Prostate gland (tissue), 2 donors: ENCODE results near the gene DCC. TPM values are rescaled to one million over a fixed set of nuclear protein-coding genes. Genes with fewer than 3 reads are reported as not detected.

Source experiments
- DNase-seq: peaks from one replicate; pipeline ENCODE4 v3.0.0-alpha.2; 2019; ENCODE audit warnings: low spot score
- H3K27ac ChIP-seq, 2 donors: fragments of 200-600 bp; sonication (generic); 2 replicates each; pipeline ENCODE4 v1.5.1; 2017 to 2019
- H3K27me3 ChIP-seq: fragments of 200-600 bp; sonication (generic); replicated peaks from 2 replicates; pipeline ENCODE4 v1.5.1; 2019; ENCODE audit not compliant: insufficient read depth
- H3K36me3 ChIP-seq, 2 donors: fragments of 200-600 bp; sonication (generic); 1 replicate in 1 of 2; 2 replicates in 1 of 2; pipeline versions ENCODE4 v1.5.1 to v1.8.1; 2017 to 2019
- H3K4me1 ChIP-seq: fragments of 200-600 bp; sonication (generic); replicated peaks from 2 replicates; pipeline ENCODE4 v1.5.1; 2019
- H3K4me3 ChIP-seq, 2 donors: fragments of 200-600 bp; sonication (generic); 2 replicates each; pipeline ENCODE4 v1.5.1; 2017 to 2019
- H3K9me3 ChIP-seq: fragments of 200-600 bp; sonication (generic); 2 replicates; pipeline ENCODE4 v1.5.1; 2017
- POLR2A ChIP-seq: fragments of 450-650 bp; IDR thresholded peaks from one replicate; pipeline ENCODE4 v1.6.1; 2016; ENCODE audit warnings: antibody characterized with exemption, mild to moderate bottlenecking
- POLR2AphosphoS5 ChIP-seq: sonication (generic); formaldehyde crosslinking; IDR thresholded peaks from one replicate; pipeline ENCODE4 v1.6.1; 2017; ENCODE audit warnings: antibody characterized with exemption
- WGBS: methylation state at CpG from one replicate; pipeline ENCODE4 v1.1.5; 2018; 5-methylcytosine and 5-hydroxymethylcytosine counted together
- intact Hi-C: fragments of 100-400 bp; cut with DNase I; formaldehyde crosslinking; loops from one replicate; pipeline ENCODE4 v1.14.2; 2022
- total RNA-seq, 2 donors: library from RNA; depleted of rRNA; stranded (reverse); fragments of >200 nt; gene quantifications; one replicate each; pipeline ENCODE4 v1.1.0, GENCODE V29; 2016
- TF ChIP-seq, protein P1 (sequence below), 4 experiments: fragments of 200-600 bp in 2 of 4; fragments of 450-650 bp in 2 of 4; sonication (generic) in 2 of 4; IDR thresholded peaks; 1 replicate in 3 of 4; 2 replicates in 1 of 4; pipeline ENCODE4 v1.5.1; 2016 to 2019; ENCODE audit warnings: antibody characterized with exemption in 4 of 4, mild to moderate bottlenecking in 2 of 4, moderate library complexity in 2 of 4

DCC gene
- total RNA-seq, 2 donors from 2014 or later, result 0.55 to 3.7 TPM

- no peak for TF ChIP-seq POLR2A
- TF ChIP-seq, protein P1, sequence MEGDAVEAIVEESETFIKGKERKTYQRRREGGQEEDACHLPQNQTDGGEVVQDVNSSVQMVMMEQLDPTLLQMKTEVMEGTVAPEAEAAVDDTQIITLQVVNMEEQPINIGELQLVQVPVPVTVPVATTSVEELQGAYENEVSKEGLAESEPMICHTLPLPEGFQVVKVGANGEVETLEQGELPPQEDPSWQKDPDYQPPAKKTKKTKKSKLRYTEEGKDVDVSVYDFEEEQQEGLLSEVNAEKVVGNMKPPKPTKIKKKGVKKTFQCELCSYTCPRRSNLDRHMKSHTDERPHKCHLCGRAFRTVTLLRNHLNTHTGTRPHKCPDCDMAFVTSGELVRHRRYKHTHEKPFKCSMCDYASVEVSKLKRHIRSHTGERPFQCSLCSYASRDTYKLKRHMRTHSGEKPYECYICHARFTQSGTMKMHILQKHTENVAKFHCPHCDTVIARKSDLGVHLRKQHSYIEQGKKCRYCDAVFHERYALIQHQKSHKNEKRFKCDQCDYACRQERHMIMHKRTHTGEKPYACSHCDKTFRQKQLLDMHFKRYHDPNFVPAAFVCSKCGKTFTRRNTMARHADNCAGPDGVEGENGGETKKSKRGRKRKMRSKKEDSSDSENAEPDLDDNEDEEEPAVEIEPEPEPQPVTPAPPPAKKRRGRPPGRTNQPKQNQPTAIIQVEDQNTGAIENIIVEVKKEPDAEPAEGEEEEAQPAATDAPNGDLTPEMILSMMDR (IDR thresholded peaks at IDR 0.05), result no peak
- no peak for TF ChIP-seq POLR2AphosphoS5
- Histone ChIP-seq H3K9me3 (no peaks in the 10 kb centered on the region), H3K4me3 (no peak overlapping the region), H3K36me3 (no peaks in the 10 kb centered on the region), H3K27ac (no peak overlapping the region), H3K27me3 (no peaks in the 10 kb centered on the region), H3K4me1 (no peaks in the 10 kb centered on the region)
- DNase-seq, result no peak
- intact Hi-C loops, result no loop called here
- 80% methylated on average over 1 of the region's 1 CpG for WGBS
Measured at GRCh38 chr18:53254265-53254664, 914.3 kb downstream of the DCC start.

DNA sequence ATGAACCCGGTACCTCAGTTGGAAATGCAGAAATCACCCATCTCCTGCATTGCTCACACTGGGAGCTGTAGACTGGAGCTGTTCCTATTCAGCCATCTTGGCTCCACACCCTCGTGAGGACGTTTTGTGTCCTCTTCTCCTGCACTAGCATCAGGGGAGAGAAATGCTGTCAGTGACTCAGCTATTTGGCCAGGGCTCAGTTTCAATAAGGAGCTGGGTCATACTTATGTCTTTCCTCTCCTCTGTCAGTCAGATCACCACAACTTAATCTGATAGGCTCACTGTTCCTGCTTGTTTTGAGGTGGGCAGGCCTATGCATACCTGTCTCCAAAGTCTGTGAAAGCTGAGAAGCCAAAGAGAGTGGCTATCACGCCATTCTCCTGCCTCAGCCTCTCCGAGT is 921.2 kb downstream of the DCC start:
- Histone ChIP-seq H3K9me3 (no peaks in the 10 kb centered on the region), H3K4me1 (no peaks in the 10 kb centered on the region), H3K36me3 (no peaks in the 10 kb centered on the region), H3K27me3 (no peaks in the 10 kb centered on the region), H3K27ac (no peak overlapping the region), H3K4me3 (no peak overlapping the region)
- TF ChIP-seq, protein P1 (IDR thresholded peaks at IDR 0.05), result no peak
- TF ChIP-seq POLR2A, result no peak
- no peak for TF ChIP-seq POLR2AphosphoS5
- DNase-seq, result no peak
- intact Hi-C loops, result no loop called here
- WGBS, result 90% methylated on average over 5 of the region's 5 CpGs

DNA sequence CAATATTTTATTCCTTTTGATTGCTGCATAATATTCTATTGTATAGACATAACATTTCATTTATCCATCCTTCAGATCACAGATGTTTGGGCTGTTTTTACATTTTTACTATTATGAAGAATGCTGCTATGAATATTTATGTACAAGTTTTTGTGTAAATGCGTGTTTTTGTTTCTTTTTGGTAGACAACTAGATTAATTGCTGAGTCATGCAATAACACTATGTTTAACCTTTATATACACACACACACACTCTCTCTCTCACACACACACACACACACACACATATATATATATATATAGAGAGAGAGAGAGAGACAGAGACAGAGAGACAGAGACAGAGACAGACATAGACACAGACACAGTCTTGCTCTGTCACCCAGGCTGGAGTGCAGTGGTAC is 926.9 kb downstream of the DCC start:
- Histone ChIP-seq H3K27ac (no peak overlapping the region), H3K9me3 (no peaks in the 10 kb centered on the region), H3K36me3 (no peaks in the 10 kb centered on the region), H3K4me1 (no peaks in the 10 kb centered on the region), H3K4me3 (no peak overlapping the region), H3K27me3 (no peaks in the 10 kb centered on the region)
- 91% methylated on average over 1 of the region's 1 CpG for WGBS
- DNase-seq, result no peak
- TF ChIP-seq POLR2A, result no peak
- TF ChIP-seq, protein P1 (IDR thresholded peaks at IDR 0.05), result no peak
- TF ChIP-seq POLR2AphosphoS5, result no peak
- intact Hi-C loops, result no loop called here

DNA sequence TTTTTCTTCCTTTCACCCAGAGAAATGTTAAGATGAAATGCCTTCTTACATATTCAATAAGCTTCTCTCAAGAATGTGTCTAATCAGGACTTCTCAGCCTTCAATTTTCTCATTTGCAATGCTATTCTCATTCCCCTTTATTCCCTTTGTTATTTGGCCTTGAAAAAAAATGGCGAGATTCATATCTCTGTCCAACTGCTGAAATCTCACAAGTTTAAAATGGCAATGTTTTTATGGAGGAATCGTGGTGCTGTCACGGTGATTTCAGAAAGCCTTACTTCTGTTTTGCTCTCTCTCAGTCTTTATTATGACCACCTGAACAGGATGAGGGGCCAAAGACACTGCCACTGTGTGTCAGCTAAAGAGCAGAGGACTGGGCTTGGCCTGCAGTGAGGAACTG is 928.5 kb downstream of the DCC start:
- WGBS, result 17% methylated on average over 3 of the region's 3 CpGs
- Histone ChIP-seq H3K36me3 (no peaks in the 10 kb centered on the region), H3K27ac (no peak overlapping the region), H3K27me3 (no peaks in the 10 kb centered on the region), H3K9me3 (no peaks in the 10 kb centered on the region), H3K4me1 (no peaks in the 10 kb centered on the region), H3K4me3 (no peak overlapping the region)
- intact Hi-C loops, result no loop called here
- TF ChIP-seq POLR2AphosphoS5 (no peak), POLR2A (no peak)
- TF ChIP-seq, protein P1 (IDR thresholded peaks at IDR 0.05), result no peak
- DNase-seq, result no peak

GRCh38 chr18:53281406-53281805 is 941.4 kb downstream of the DCC start:
- WGBS, result 87% methylated on average over 2 of the region's 2 CpGs
- H3K27me3 ChIP-seq, result no peaks in the 10 kb centered on the region
- TF ChIP-seq POLR2AphosphoS5, result no peak
- TF ChIP-seq, protein P1 (IDR thresholded peaks at IDR 0.05), result no peak
- TF ChIP-seq POLR2A, result no peak
- no peak for DNase-seq
- H3K4me3 ChIP-seq, result no peak overlapping the region
- no peak overlapping the region for H3K27ac ChIP-seq
- intact Hi-C loops, result no loop called here
- no peaks in the 10 kb centered on the region for H3K4me1 ChIP-seq
- no peaks in the 10 kb centered on the region for H3K36me3 ChIP-seq
- H3K9me3 ChIP-seq, result no peaks in the 10 kb centered on the region
